ENCODE measurements around the gene UMODL1. TPM values are rescaled to one million over a fixed set of nuclear protein-coding genes. Genes with fewer than 3 reads are reported as not detected.

Gene UMODL1
- total and polyA plus RNA-seq, 2 donors (not counting 3 experiments of a cell fraction or from before 2014, with no cell fraction given): not detected

GRCh38 chr21:42088148-42088547 is 17.0 kb downstream of the UMODL1 start:
- no peak overlapping the region for H3K4me2 ChIP-seq (ENCODE audit: insufficient read depth, low read length)
- H2AFZ ChIP-seq (ENCODE audit: low read depth, low read length): no peak overlapping the region
- ChIA-PET CTCF (no interaction called here), POLR2A (no interaction called here)
- no peaks in the 10 kb centered on the region for H4K20me1 ChIP-seq (replicated peaks; ENCODE audit: control insufficient read depth, extremely low read depth, insufficient read depth, low read length)
- H3K9me3 ChIP-seq (replicated peaks; ENCODE audit: control insufficient read depth, insufficient read depth, low read length): no peaks in the 10 kb centered on the region
- H3K27ac ChIP-seq (ENCODE audit: insufficient read depth, low read depth, low read length): no peak overlapping the region
- H3K4me3 ChIP-seq (replicated peaks in 1 of 3; ENCODE audit: insufficient read depth in 1 of 3, low read depth in 1 of 3, low read length in 3 of 3): no peak overlapping the region
- H3K4me1 ChIP-seq (ENCODE audit: control insufficient read depth, extremely low read depth, insufficient read depth, low read length): no peaks in the 10 kb centered on the region
- H3K36me3 ChIP-seq (ENCODE audit: control insufficient read depth in 2 of 2, extremely low read depth in 1 of 2, insufficient read depth in 2 of 2, low read length in 2 of 2): no peaks in the 10 kb centered on the region
- H3K27me3 ChIP-seq (ENCODE audit: control insufficient read depth in 2 of 2, insufficient read depth in 2 of 2, low read length in 2 of 2): peaks cover 22 to 23% of the 10 kb centered on the region in 2 experiments
- H3K79me2 ChIP-seq (ENCODE audit: control insufficient read depth, insufficient read depth, low read length): no peaks in the 10 kb centered on the region
- dilution Hi-C loops (cut with MboI; ENCODE audit: extremely low pct_ligation_motif_present, low sequenced_read_pairs): no loop called here
- DNase-seq (ENCODE audit: low read depth, low spot score) (no peak), FAIRE-seq (no peak)
- no TSS peak for BruUV-seq (replicated peaks)
- intact Hi-C loops (cut with micrococcal nuclease): no loop called here
- no peak overlapping the region for H3K9ac ChIP-seq (replicated peaks; ENCODE audit: extremely low read depth, insufficient read depth, low read length)
- TF ChIP-seq MYC (IDR thresholded peaks at IDR 0.05; ENCODE audit: low read depth, low read length) (no peak), CTCF (IDR thresholded peaks at IDR 0.05; ENCODE audit: extremely low read depth in 1 of 2, insufficient read depth in 1 of 2, low read depth in 1 of 2, low read length in 2 of 2) (no peak), FOS (IDR thresholded peaks at IDR 0.05; ENCODE audit: borderline replicate concordance, insufficient read depth, low read length) (no peak), GATA2 (IDR thresholded peaks at IDR 0.05; ENCODE audit: insufficient read depth, insufficient read length, low read depth, low read length) (no peak), JUN (IDR thresholded peaks at IDR 0.05; ENCODE audit: borderline replicate concordance, insufficient read depth, insufficient read length, low read depth) (no peak), POLR2A (IDR thresholded peaks at IDR 0.05; ENCODE audit: low read depth, low read length) (no peak), POLR2AphosphoS5 (IDR thresholded peaks at IDR 0.05; ENCODE audit: insufficient read depth, low read depth, low read length) (no peak), EZH2 (IDR thresholded peaks at IDR 0.05; ENCODE audit: borderline replicate concordance, low read depth, low read length, severe bottlenecking) (no peak), MAX (IDR thresholded peaks at IDR 0.05; ENCODE audit: insufficient read depth, insufficient read length) (no peak)
- no peaks in the 10 kb centered on the region for H3K9me1 ChIP-seq (replicated peaks; ENCODE audit: control insufficient read depth, extremely low read depth, insufficient read depth, low read length)

All from endothelial cell of umbilical vein (primary cell).